ENCODE data around the gene KANK4.

Gene KANK4

GRCh38 chr1:62304515-62304914 is 14.7 kb downstream of the KANK4 start:
- DNase-seq = no peak

GRCh38 chr1:62301726-62302390 is 17.4 kb downstream of the KANK4 start:
- DNase-seq = no peak

- no peak for DNase-seq
Observed at GRCh38 chr1:62299426-62300200, 19.6 kb downstream of the KANK4 start.

- no peak for DNase-seq
Observed at GRCh38 chr1:62295921-62296491, 23.2 kb downstream of the KANK4 start.

GRCh38 chr1:62294261-62294660 is 25.0 kb downstream of the KANK4 start:
- peak; percentile 6 for DNase-seq

GRCh38 chr1:62288662-62289061 is 30.6 kb downstream of the KANK4 start:
- no peak for DNase-seq

- DNase-seq = no peak
Observed at GRCh38 chr1:62288224-62288623, 31.0 kb downstream of the KANK4 start.

GRCh38 chr1:62286786-62287224 is 32.4 kb downstream of the KANK4 start:
- DNase-seq = no peak

- no peak for DNase-seq
Observed at GRCh38 chr1:62285984-62286785, 33.0 kb downstream of the KANK4 start.

GRCh38 chr1:62285440-62285839 is 33.8 kb downstream of the KANK4 start:
- no peak for DNase-seq

GRCh38 chr1:62283986-62284385 is 35.2 kb downstream of the KANK4 start:
- no peak for DNase-seq

- DNase-seq = no peak
Observed at GRCh38 chr1:62282909-62283755, 36.1 kb downstream of the KANK4 start.

- no peak for DNase-seq
Observed at GRCh38 chr1:62281922-62282555, 37.2 kb downstream of the KANK4 start.

- DNase-seq = no peak
Observed at GRCh38 chr1:62280960-62281465, 38.2 kb downstream of the KANK4 start.

- DNase-seq = no peak
Observed at GRCh38 chr1:62280150-62280549, 39.1 kb downstream of the KANK4 start.

- DNase-seq = no peak
Observed at GRCh38 chr1:62276791-62277190, 42.4 kb downstream of the KANK4 start.

- no peak for DNase-seq
Observed at GRCh38 chr1:62274496-62275485, 44.4 kb downstream of the KANK4 start.

GRCh38 chr1:62273953-62274352 is 45.3 kb downstream of the KANK4 start:
- no peak for DNase-seq

- DNase-seq = peak; percentile 73
Observed at GRCh38 chr1:62271948-62272728, 47.1 kb downstream of the KANK4 start.

All from activated CD4-positive, alpha-beta T cell treated with anti-CD3 and anti-CD28 coated beads, Interleukin-2, Interleukin-6, amounts not matched to agents 100 ng/mL and 50 ng/mL, durations not matched to agents 16 hours and 8 hours (primary cell).